HG02759 (cell line): ENCODE measurements around the gene NOP9.

Experiments used
- ATAC-seq: cut with Tn5 transposase; IDR thresholded peaks from one replicate; pipeline ENCODE4 v1.9.1; 2021; ENCODE audit warnings: mild to moderate bottlenecking, moderate library complexity; ENCODE audit not compliant: unreplicated experiment

The NOP9 gene

GRCh38 chr14:24299255-24300191 is at the start of gene NOP9, which contains the start of gene DHRS1:
Gene NOP9 (plus strand): TSS chr14:24299850. CDS start chr14:24299955, 105 bp downstream.
Gene DHRS1 (minus strand): TSS chr14:24299780. CDS start chr14:24299106, 674 bp downstream.
- peak; percentile 75 for ATAC-seq

GRCh38 chr14:24250354-24250753 is 49.3 kb upstream of the NOP9 start:
- no peak for ATAC-seq

- no peak for ATAC-seq
Measured at GRCh38 chr14:24251880-24252288, 47.8 kb upstream of the NOP9 start.

- no peak for ATAC-seq
Measured at GRCh38 chr14:24252289-24253124, 47.1 kb upstream of the NOP9 start.

GRCh38 chr14:24253936-24254335 is 45.7 kb upstream of the NOP9 start:
- ATAC-seq: no peak

GRCh38 chr14:24254630-24255392 is 44.8 kb upstream of the NOP9 start:
- ATAC-seq: no peak

- ATAC-seq: no peak
Measured at GRCh38 chr14:24255438-24255837, 44.2 kb upstream of the NOP9 start.

- ATAC-seq: no peak
Measured at GRCh38 chr14:24255931-24256711, 43.5 kb upstream of the NOP9 start.

- ATAC-seq: no peak
Measured at GRCh38 chr14:24256960-24257359, 42.7 kb upstream of the NOP9 start.

GRCh38 chr14:24258119-24258518 is 41.5 kb upstream of the NOP9 start:
- ATAC-seq: no peak

GRCh38 chr14:24258548-24259265 is 40.9 kb upstream of the NOP9 start:
- no peak for ATAC-seq

- no peak for ATAC-seq
Measured at GRCh38 chr14:24259282-24260025, 40.2 kb upstream of the NOP9 start.

GRCh38 chr14:24260026-24260779 is 39.4 kb upstream of the NOP9 start:
- no peak for ATAC-seq

GRCh38 chr14:24260780-24261157 is 38.9 kb upstream of the NOP9 start:
- ATAC-seq: no peak

- ATAC-seq: no peak
Measured at GRCh38 chr14:24261256-24261968, 38.2 kb upstream of the NOP9 start.

GRCh38 chr14:24261969-24262327 is 37.7 kb upstream of the NOP9 start:
- ATAC-seq: no peak
